HuH-7.5 (cell line): ENCODE results near the gene HOXD10.

ENCODE experiments used
- DNase-seq: peaks from one replicate; pipeline ENCODE4 v3.0.0; 2011; ENCODE audit warnings: low spot score

The HOXD10 gene

GRCh38 chr2:176096243-176096985 lies 20.2 kb upstream of the HOXD10 start:
- no peak for DNase-seq

GRCh38 chr2:176096986-176097819 lies 19.4 kb upstream of the HOXD10 start:
- DNase-seq = peak; percentile 96

DNA sequence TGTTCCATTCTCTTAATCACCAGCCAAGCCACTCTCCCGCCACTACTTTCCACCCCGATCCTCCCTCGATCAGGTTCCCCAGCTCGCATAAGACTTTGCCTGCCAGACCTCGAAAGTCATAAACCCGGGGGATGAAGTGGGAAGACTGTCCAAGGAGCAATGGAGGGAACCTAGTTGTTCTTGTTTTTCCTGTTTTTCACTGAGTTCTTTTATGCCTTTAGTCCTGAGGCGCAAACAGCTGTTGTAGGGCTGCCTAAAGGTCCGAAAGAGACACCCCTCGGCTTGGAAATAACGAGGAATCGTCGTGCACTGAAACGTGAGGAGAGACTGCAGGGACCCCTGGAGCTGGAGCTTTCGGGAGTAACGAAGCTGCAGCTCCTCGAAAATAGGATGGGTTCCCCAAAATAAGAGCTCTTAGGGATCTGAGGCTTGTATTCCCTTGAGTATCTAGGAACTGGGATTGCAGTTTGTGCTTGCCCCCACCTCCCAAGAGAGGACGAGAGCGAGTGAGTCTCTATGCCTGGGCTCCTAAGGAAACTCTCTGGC lies 18.7 kb upstream of the HOXD10 start:
- no peak for DNase-seq

DNA sequence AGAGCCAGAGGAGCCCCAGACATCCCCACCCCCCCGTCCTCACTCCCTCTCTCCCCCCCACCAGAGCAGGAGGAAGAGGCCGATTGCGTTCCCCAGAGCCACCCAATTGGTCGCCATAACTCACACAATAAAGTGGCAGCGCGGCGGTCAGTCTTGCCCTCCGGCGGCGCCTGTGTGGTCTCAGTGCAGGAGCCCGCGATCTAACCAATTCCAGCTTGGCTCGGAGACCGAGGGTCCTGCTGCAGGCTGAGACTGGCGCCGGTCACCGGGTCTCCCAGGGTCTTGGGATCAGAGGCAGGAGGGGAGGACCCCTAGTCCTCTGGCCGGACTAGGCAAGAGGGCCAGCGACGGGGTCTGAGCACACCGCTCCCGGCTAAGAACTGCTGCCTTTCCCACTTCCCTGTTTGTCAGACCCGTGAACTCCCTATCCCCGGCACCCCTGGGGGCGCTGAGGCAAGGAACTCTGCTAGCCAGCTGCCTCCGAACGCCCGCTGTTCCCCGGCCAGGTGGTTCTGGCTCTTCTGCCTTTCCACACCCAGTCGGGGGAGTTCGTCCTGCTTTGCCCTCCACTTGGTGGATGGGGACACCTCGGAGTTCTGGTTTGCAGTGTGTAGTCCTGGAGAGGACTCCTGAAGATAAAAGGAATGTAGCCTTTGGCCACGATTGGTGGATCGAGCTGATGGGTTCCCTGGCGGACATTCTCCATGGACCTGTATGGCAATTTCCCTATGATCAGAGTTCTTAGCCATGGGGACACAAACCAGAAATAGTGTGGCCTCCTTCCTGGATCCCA lies 18.0 kb upstream of the HOXD10 start:
- DNase-seq = no peak

DNA sequence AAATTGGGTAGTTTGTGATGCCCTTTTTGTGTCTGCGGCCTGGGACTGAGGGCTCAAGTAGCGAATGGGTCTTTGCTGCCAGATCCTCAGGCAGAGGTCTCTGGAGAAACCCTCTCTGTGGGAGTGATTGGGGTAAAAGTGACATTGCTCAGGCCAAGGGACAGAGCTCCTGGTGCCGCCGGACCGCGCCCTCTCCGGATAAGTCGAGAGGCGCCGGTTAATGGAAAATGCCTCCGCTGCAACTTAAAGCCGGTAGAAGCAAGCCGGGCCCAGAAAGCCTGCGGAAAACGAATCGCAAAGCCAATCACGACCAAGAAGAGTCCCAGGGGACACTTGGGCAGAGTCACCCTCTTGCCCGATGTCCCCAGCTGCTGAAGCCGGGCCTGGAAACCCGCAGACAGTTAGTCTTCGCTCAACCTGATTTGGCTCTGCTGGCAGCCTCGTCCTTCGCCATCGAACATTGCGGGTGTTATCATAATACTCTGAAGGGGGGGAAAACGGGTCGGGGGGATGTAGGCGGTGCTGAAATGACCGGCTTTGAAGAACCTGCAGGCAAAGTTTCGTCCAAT lies 17.3 kb upstream of the HOXD10 start:
- no peak for DNase-seq

DNA sequence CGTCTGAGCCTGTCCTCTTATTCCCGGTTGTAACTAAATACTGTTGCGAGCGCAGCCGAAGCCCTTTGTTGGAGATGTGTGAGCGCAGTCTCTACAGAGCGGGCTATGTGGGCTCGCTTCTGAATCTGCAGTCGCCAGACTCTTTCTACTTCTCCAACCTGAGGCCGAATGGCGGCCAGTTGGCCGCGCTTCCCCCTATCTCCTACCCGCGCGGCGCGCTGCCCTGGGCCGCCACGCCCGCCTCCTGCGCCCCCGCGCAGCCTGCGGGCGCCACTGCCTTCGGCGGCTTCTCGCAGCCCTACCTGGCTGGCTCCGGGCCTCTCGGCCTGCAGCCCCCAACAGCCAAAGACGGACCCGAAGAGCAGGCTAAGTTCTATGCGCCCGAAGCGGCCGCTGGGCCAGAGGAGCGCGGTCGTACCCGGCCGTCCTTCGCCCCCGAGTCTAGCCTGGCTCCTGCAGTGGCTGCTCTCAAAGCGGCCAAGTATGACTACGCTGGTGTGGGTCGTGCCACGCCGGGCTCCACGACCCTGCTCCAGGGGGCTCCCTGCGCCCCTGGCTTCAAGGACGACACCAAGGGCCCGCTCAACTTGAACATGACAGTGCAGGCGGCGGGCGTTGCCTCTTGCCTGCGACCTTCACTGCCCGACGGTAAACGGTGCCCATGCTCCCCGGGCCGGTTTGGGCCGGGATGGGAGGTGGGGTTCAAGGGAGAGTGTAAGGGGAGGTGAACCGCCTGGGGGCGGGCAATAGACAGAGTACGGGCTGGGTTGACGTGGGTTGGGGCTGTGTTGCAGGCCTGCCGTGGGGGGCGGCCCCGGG lies 16.6 kb upstream of the HOXD10 start, which contains the start of gene HOXD12:
Gene HOXD12 (plus strand): TSS at position 68 of the 819 bp plus-strand sequence. CDS start 7 bp downstream, at position 75.
- no peak for DNase-seq

GRCh38 chr2:176100547-176101140 lies 15.9 kb upstream of the HOXD10 start:
- DNase-seq = no peak

- no peak for DNase-seq
These were observed 15.3 kb upstream of the HOXD10 start for GRCh38 chr2:176101216-176101830.

GRCh38 chr2:176101842-176102241 lies 14.7 kb upstream of the HOXD10 start:
- DNase-seq = no peak

DNA sequence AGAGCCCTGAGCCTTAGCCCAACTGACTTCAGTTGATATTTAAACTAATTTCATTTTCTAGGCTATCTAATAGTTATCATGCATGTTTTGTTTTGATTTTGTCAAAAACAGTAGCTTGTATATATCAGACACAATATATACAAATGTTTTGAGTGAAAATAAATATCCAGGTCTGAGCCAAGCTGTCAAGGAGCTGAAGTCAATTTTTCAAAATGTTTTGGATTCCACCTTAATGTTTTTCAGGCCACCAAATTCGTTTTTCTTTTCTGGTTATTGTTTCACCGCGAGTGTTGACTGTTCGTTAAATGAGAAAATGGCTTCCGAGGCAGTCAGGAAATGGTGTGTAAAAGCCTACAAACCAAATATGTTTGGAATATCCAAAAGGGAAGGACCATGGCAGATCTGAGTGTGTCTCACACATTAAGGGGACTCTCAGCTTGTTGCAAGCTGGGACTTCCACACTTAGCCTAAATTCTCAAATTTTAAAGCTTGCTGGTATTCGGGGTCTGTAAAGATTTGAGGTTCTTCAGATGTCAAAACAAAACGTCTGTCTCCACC lies 14.2 kb upstream of the HOXD10 start:
- no peak for DNase-seq

DNA sequence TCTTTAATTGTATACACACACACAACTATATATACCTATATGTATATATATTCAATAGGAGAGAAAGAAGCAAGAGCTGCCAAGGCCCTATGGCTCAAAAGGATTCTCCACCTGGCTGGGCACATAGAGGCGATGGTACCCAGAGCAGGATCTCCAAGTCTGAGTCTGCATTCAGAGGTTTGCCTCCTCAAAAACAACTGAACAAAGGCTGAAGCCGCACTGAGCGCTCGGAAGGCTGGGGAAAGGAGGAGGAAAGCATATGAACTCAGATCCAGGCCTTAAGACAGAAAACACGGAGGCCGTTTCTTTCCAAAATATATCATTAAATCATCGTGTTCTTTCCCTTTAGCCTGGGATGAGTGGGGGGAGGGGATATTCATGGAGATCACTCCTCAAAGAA lies 13.4 kb upstream of the HOXD10 start:
- DNase-seq = no peak

GRCh38 chr2:176103742-176104315 lies 12.7 kb upstream of the HOXD10 start:
- no peak for DNase-seq

DNA sequence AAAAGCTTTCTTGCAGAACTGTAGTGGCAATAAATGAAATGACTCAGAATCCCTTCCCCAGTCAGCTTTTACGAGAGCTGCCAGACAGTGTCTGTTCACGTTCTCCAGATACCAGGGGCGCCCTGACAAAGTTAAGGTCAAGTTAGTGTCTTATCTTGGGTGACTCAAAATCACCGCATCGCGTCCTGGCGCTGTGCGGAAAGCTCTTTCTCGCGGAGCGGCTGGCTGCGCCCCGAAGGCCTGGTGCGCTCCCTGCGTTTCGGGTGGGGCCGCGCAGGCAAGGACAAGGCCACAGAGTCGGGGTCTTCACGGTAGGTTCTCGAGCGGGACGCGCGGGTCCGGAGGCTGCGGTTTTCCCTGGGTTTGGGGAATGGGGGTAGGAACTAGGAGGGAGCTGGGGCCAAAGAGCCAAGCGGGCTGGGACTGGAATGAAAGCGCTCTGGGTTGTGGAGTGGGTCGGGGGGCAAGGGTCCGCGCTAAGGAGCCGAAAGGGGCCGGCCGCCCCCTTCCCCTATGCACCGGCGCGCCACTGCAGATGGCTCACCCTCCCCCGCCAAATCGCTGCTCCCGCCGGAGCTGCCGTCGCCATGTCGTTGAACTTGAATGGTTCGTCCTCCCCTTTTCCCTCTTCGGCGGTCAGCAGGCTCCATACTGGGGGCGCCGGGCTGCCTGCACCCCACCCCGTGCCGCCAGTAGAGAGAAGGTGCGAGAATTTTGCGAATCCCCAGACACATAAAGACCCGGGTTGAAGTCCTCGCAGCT lies 12.1 kb upstream of the HOXD10 start:
- no peak for DNase-seq

DNA sequence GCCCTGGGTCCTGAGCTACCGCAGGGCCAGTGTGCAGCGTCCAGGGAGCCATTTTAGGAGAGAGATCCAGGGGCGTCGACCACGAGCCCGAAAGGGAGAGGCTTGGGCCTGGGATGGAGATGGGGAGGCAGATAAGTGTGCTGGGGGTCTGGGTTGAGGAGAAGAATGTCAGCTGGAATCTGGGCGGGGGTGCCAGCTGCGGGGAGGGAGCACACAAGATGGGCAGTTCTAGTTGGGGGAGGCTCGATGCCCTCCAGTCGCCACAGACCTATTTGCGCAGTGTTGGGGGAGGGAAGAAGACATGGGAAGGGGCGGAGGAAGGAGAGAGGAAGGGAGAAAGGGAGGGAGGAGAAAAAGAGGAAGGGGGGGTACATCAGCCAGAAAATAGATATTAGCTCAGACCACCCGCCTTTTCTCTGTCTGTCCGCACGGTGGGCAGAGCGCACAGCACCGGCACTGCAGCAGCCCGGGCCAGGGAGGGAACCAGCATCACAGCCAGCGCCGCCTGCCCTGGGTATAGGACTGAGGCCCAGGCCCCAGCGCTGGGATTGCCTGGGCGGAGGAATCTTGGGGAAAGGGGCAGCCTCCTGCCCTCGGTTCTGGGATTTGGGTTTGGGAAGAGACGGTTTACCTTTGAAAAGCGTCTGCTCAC lies 11.4 kb upstream of the HOXD10 start:
- DNase-seq = no peak

GRCh38 chr2:176105730-176106580 lies 10.6 kb upstream of the HOXD10 start:
- DNase-seq = no peak

DNA sequence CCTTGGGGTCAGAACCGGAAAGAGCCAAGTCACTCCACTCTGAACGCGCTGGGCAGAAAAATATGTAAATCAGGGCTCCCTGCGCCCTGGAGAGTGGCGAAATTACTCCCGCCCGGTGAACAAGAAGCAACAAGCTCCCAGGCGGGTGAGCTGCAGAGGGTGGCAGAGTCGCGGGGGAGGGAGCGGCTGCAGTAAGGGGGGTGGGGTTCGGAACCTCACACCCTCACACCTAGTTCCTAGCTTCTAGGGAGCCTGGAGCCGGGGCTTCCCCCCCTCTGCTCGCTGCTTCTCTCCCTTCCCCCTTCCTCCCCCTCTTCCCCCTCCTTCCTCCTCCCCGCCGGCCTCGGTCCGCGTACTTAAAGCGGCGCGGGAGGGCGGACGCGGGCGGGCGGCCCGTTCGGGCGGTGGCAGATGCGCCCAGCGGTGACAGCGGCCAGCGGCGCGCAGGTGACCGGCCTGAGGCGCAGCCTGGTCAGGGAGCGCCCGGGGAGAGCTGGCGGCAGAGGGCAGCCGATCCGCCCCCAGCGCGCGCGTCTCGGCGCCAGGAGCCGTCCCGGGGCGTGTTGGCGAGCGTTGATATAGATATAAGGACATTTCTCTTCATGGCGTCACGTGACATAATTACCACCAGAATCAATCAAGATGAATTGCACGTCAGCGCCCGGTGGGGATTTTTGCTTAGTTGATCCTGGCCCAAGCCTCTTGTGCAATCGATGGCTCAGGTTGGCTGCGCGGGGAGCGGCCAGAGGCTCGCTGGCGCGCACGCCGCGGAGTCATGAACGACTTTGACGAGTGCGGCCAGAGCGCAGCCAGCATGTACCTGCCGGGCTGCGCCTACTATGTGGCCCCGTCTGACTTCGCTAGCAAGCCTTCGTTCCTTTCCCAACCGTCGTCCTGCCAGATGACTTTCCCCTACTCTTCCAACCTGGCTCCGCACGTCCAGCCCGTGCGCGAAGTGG lies 9.7 kb upstream of the HOXD10 start, which contains the start of gene HOXD11:
Gene HOXD11 (plus strand): TSS at position 700 of the 959 bp plus-strand sequence. CDS start 76 bp downstream, at position 776.
- DNase-seq = peak; percentile 91
